GM18517 (cell line): ENCODE results near the gene CEBPG.

Experiments used
- ATAC-seq: cut with Tn5 transposase; IDR thresholded peaks from one replicate; pipeline ENCODE4 v1.9.1; 2021; ENCODE audit warnings: mild to moderate bottlenecking, moderate library complexity; ENCODE audit not compliant: unreplicated experiment

Gene CEBPG

DNA sequence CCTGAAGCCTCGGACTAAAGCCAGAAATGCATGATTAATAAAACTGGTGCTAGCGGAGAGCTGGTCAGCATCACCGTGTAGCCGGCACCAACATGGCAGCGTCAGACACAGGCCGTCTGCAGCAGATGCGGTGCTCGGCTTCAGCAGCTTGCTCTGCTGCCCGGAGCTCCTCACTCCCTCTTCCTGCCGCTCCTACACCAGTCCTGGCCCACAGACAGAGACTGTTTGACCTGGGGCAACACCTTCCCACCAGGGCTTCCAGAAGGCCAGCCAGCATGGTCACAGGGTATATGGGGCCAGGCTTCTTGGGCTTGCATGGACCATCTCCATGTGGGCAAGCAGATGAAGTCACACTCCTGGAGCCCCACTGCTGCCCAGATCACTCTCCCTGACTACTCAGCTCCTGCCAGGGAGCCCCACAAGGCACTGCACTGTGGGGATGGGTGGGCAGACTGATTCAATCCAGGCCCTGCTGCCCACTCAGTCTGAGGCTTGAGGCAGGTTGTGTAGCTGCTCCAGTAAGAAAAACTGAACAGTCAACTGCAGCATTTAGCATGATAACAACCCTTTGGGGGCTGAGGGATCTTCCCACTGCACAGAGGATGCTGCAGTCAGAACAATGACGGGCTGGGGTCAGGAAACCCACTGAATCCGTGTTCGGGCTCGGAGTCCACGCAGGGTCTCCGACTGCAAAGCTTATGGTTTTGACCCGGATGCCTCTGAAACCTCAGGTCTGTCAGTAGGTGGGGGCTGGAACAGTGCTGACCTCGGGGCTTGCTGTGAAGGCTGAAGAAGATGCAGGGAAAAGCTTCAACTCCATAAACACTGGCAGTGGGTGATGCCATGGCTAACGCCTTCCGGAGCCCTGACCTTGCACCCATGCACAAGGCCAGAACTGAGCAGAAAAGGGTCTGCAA lies 45.6 kb downstream of the CEBPG start:
- no peak for ATAC-seq

GRCh38 chr19:33419788-33420130 lies 46.2 kb downstream of the CEBPG start:
- no peak for ATAC-seq

- ATAC-seq = no peak
Measured at GRCh38 chr19:33420821-33421220, 47.3 kb downstream of the CEBPG start.

GRCh38 chr19:33421368-33421767 lies 47.9 kb downstream of the CEBPG start:
- ATAC-seq = no peak

GRCh38 chr19:33422369-33423180 lies 49.1 kb downstream of the CEBPG start:
- ATAC-seq = no peak

- ATAC-seq = no peak
Measured at GRCh38 chr19:33424181-33424580, 50.7 kb downstream of the CEBPG start.

GRCh38 chr19:33426621-33427361 lies 53.3 kb downstream of the CEBPG start:
- no peak for ATAC-seq

DNA sequence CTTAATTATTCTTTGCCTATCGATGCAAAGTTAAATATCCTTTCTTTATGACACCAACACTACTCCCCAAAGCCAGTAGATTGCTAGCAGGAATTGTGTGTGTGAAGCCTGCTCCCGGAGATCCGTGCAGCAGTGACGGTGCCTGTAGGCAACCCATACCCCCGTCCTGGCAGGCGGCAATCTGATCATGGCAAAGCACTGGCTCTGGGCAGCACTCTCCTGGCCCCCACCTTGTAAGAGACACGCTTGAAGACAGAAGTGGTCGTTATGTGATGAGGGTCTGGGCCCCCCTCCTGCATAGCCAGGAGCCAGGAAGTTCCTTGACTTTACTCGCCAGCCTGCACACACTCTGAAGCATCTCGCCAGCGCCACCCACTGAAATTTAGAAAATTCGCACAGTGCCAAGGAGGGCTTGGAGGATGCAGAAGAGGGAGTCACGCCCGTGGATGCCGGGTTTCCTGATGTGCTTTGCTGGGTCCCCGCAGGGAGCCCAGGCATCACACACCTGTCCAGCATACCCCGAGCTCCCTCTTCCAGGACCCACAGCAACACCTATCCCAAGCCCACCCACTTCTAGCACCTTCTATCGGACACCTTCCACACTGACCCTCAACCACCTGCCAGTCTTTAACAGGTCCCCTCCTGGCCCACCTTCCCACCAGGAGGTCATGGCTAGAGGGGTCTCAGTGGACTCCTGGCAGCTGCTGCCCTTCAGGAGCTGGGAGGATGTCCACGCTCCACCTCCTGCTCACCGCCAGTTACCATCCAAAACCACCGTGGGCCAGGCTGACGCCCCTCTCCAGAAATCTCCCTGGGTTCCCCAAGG lies 54.5 kb downstream of the CEBPG start:
- ATAC-seq = no peak

DNA sequence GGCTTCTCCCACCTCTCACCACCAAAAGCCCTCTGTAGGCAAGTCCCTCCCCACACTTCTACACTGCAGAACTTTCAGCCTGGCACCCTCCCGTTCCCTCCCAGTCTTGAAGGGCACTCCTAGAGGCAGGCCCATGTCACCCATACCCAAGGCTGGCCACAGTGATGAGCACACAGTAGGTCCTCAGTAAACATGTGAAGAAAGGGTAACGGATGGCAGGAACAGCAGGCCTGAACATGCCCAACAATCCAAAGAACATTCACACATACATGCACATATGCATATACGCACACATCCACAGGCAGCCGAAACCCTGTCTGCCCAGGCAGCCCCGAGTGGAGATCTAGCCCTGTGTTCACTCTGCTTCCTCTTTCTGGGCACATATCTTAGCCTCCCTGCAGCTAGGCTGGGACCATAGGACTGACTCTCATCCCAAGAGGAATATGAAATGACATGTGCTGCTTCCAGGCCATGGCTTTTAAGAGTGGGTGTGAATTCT lies 55.2 kb downstream of the CEBPG start:
- ATAC-seq = no peak

DNA sequence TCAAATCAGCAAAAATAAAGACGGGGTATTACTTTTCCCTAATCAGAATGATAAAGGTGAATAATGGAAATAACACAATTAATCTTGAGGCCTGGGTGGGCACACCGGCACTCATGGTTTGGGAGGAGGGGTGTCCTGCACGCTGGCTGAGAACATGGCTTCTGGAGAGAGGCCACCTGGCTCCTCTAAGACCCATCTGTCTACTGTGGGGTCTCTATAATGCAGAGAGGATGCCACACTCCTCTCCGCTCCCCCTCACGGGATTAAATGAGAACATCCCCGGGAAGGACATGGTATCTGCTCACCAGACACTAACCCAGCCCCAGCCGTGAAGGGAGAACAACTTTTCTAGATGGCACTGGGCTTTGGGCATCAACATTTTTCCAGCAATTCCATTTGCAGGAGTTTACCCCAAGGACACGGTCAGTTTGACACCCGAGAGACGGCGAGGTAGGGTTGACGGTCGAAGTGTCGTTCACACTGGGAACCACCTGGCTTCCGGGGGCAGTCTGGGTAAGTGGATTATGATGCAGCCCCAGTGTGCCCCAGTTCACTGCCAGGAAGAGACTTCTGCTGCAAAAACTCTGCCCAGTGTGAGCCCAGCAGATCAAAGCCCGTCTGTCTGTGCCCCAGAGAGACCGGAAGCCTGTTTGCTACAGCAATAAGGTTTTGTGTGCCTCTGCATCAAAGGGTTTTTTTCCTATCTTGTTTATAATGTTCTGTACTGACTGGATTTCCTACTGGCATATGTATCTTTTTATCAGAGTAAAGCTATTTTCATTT lies 56.6 kb downstream of the CEBPG start:
- no peak for ATAC-seq

DNA sequence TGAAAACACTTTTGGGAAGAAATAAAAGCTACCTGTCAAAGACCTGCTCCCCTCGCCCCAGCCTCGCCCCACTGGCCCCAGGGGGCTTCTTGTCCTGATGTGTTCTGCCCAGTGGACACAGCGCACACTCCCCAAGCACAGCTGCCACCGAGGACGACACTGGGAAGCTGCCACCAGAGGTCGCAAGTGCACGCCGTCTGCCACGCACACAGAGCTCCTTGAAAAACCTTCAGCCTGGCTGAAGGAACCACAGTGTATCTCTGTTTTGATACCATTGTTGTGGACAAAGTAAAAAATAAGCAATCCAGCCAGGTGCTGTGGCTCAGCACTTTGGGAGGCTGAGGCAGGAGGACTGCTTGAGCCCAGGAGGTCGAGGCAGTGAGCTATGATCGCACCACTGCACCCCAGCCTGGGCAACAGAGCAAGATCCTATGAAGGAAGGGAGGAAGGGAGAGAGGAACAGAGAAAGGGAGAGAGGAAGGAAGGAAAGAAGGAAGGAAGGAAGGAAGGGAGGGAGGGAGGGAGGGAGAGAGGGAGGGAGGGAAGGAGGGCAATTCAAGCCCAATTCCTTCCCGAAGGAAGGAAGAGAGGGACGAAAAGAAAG lies 57.3 kb downstream of the CEBPG start:
- no peak for ATAC-seq

DNA sequence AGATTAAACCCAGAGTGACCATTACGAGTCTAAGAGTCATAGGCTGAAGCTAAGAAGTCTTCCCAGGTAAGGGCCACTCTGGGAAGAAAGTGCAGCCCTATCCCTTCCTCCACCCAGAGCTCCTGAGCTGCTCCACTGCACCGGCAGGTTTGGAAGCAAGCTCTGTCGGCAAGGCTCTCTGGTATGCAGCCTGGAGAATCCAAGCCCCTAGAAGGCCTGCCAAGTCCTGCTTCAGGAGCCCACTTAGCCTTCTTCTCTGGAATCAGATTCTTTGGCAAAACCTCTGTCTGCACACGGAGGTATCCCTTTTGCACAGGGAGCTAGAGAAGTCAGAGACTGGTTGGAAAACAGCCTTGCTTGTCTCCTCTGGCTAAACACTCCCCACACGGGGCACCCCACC lies 58.5 kb downstream of the CEBPG start:
- ATAC-seq = no peak
